ENCODE measurements around the gene SMYD3.

GRCh38 chr1:246145900-246146299, 361.2 kb downstream of the SMYD3 start:
- TF ChIP-seq L3MBTL2 (conservative IDR thresholded peaks at IDR 0.05) (no peak), BHLHE40 (IDR thresholded peaks at IDR 0.05; ENCODE audit: borderline replicate concordance) (no peak), NFRKB (IDR thresholded peaks at IDR 0.05) (no peak), SP1 (IDR thresholded peaks at IDR 0.05) (no peak), CTBP1 (IDR thresholded peaks at IDR 0.05; ENCODE audit: borderline replicate concordance) (no peak), FOXM1 (IDR thresholded peaks at IDR 0.05; ENCODE audit: borderline replicate concordance) (no peak), ELF4 (IDR thresholded peaks at IDR 0.05) (no peak), HDGF (IDR thresholded peaks at IDR 0.05; ENCODE audit: borderline replicate concordance) (no peak)
- TF ChIP-seq, protein P1, sequence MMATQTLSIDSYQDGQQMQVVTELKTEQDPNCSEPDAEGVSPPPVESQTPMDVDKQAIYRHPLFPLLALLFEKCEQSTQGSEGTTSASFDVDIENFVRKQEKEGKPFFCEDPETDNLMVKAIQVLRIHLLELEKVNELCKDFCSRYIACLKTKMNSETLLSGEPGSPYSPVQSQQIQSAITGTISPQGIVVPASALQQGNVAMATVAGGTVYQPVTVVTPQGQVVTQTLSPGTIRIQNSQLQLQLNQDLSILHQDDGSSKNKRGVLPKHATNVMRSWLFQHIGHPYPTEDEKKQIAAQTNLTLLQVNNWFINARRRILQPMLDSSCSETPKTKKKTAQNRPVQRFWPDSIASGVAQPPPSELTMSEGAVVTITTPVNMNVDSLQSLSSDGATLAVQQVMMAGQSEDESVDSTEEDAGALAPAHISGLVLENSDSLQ (IDR thresholded peaks at IDR 0.05) = no peak

All from HEK293T (cell line).